Vagina (tissue), 2 donors: ENCODE results near the gene RAMP1. TPM values are rescaled to one million over a fixed set of nuclear protein-coding genes. Genes with fewer than 3 reads are reported as not detected.

Experiments used
- DNase-seq, 2 donors: peaks; one replicate each; pipeline ENCODE4 v3.0.0-alpha.2; 2017; ENCODE audit errors: extremely low spot score in 2 of 2
- H3K27ac ChIP-seq: fragments of 200-600 bp; sonication (generic); one replicate; pipeline ENCODE4 v1.5.1; 2019
- H3K27me3 ChIP-seq: fragments of 200-600 bp; sonication (generic); one replicate; pipeline ENCODE4 v1.5.1; 2019
- H3K36me3 ChIP-seq, 2 donors: fragments of 200-600 bp; sonication (generic); one replicate each; pipeline ENCODE4 v1.5.1; 2017 to 2019
- H3K4me1 ChIP-seq: fragments of 200-600 bp; sonication (generic); one replicate; pipeline ENCODE4 v1.5.1; 2019
- H3K4me3 ChIP-seq, 2 donors: fragments of 200-600 bp; sonication (generic); 1 replicate in 1 of 2; 2 replicates in 1 of 2; pipeline ENCODE4 v1.5.1; 2016 to 2019
- H3K9me3 ChIP-seq: fragments of 200-600 bp; sonication (generic); one replicate; pipeline ENCODE4 v1.5.1; 2019
- POLR2A ChIP-seq, 2 donors: fragments of 450-650 bp; IDR thresholded peaks; one replicate each; pipeline ENCODE4 v1.6.1; 2017; ENCODE audit warnings: antibody characterized with exemption in 2 of 2, mild to moderate bottlenecking in 2 of 2, moderate library complexity in 2 of 2
- POLR2AphosphoS5 ChIP-seq, 2 donors: sonication (generic); formaldehyde crosslinking; IDR thresholded peaks; one replicate each; pipeline ENCODE4 v1.9.0; 2017; ENCODE audit warnings: antibody characterized with exemption in 2 of 2, mild to moderate bottlenecking in 2 of 2, low read depth in 1 of 2; ENCODE audit not compliant: insufficient read depth in 1 of 2
- intact Hi-C: fragments of 100-400 bp; cut with DNase I; formaldehyde crosslinking; loops from one replicate; pipeline ENCODE4 v1.15.1; 2023
- total RNA-seq: library from RNA; depleted of rRNA; stranded (reverse); fragments of >200 nt; gene quantifications from one replicate; pipeline ENCODE4 v1.2.3, GENCODE V29; 2016
- TF ChIP-seq, protein P1 (sequence below), 3 experiments: fragments of 450-650 bp in 2 of 3; fragments of 200-600 bp in 1 of 3; sonication (generic) in 1 of 3; IDR thresholded peaks; one replicate each; pipeline ENCODE4 v1.5.1; 2017 to 2019; ENCODE audit warnings: antibody characterized with exemption in 3 of 3, mild to moderate bottlenecking in 2 of 3, moderate library complexity in 2 of 3

RAMP1 gene
- total RNA-seq, 1 donor from 2014 or later, result 120 TPM

DNA sequence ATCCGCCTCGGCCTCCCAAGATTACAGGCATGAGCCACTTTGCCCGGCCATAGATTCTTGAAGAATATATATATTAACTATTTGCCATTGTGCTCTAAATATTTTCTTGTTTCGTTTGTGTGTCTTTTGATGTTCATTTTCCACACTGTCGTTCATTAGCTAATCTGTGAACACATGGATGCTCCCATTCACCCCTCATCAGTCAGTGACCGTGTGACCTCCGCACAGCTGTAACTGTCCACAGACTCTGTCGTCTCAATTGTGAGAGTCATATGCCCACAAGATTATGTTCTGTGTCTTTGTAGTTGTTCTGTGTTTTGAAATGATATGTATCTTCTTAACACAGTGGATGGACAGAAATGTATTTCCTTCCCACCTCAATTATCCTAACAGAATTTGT is 29.6 kb downstream of the RAMP1 start:
- H3K4me1 ChIP-seq, result peaks cover 60% of the 10 kb centered on the region
- H3K27me3 ChIP-seq, result no peaks in the 10 kb centered on the region
- TF ChIP-seq, protein P1, sequence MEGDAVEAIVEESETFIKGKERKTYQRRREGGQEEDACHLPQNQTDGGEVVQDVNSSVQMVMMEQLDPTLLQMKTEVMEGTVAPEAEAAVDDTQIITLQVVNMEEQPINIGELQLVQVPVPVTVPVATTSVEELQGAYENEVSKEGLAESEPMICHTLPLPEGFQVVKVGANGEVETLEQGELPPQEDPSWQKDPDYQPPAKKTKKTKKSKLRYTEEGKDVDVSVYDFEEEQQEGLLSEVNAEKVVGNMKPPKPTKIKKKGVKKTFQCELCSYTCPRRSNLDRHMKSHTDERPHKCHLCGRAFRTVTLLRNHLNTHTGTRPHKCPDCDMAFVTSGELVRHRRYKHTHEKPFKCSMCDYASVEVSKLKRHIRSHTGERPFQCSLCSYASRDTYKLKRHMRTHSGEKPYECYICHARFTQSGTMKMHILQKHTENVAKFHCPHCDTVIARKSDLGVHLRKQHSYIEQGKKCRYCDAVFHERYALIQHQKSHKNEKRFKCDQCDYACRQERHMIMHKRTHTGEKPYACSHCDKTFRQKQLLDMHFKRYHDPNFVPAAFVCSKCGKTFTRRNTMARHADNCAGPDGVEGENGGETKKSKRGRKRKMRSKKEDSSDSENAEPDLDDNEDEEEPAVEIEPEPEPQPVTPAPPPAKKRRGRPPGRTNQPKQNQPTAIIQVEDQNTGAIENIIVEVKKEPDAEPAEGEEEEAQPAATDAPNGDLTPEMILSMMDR (IDR thresholded peaks at IDR 0.05), result no peak
- TF ChIP-seq POLR2A (IDR thresholded peaks at IDR 0.05) (no peak), POLR2AphosphoS5 (IDR thresholded peaks at IDR 0.05; ENCODE audit: insufficient read depth in 1 of 2, low read depth in 1 of 2) (no peak)
- no peak overlapping the region for H3K4me3 ChIP-seq
- H3K27ac ChIP-seq, result peak overlapping the region; percentile 89
- intact Hi-C loops, result no loop called here
- no peak for DNase-seq
- no peaks in the 10 kb centered on the region for H3K9me3 ChIP-seq
- no peaks in the 10 kb centered on the region for H3K36me3 ChIP-seq

DNA sequence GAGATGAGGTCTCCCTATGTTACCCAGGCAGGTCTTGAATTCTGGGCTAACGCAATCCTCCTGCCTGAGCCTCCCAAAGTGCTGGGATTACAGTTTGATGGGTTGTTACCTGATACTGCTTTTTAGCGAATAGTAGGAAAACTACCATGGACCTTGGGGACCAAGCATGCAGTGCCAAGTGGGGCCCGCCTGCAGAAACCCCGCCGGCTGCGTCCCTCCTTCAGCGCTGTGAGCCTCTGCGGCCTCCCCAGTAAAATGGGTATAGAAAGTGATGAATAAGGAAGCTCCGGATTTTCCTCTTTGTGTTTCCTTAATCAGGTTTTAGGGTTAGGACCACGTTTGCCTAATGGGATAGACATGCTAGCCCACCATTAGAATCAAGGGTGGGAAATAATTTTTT is 30.4 kb downstream of the RAMP1 start:
- Histone ChIP-seq H3K9me3 (no peaks in the 10 kb centered on the region), H3K36me3 (no peaks in the 10 kb centered on the region), H3K4me1 (peaks cover 58% of the 10 kb centered on the region), H3K4me3 (no peak overlapping the region), H3K27ac (peak overlapping the region; percentile 23), H3K27me3 (no peaks in the 10 kb centered on the region)
- DNase-seq, result no peak
- intact Hi-C loops, result no loop called here
- TF ChIP-seq, protein P1 (IDR thresholded peaks at IDR 0.05), result no peak

DNA sequence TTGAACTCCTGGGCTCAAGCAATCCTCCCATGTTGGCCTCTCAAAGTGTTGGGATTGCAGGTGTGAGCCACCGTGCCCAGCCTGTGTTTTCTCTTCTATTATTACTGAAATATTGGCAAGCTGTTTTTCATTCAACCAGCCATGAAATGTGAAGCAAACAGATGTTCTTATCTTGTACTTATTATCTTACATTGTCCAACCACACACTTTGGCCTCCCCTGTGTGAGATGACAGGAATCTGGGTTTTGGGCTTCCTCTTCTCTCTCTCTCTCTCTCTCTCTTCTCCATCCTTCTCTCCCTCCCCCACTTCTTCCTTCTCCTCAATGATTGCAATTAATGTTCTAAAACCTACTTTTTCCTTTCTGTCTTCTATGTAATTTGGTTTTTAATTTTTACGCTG is 33.1 kb downstream of the RAMP1 start:
- H3K4me3 ChIP-seq, result no peak overlapping the region
- no peaks in the 10 kb centered on the region for H3K27me3 ChIP-seq
- no peaks in the 10 kb centered on the region for H3K36me3 ChIP-seq
- H3K4me1 ChIP-seq, result peaks cover 43% of the 10 kb centered on the region
- no peaks in the 10 kb centered on the region for H3K9me3 ChIP-seq
- no peak for TF ChIP-seq POLR2A (IDR thresholded peaks at IDR 0.05)
- TF ChIP-seq, protein P1 (IDR thresholded peaks at IDR 0.05), result no peak
- no peak for TF ChIP-seq POLR2AphosphoS5 (IDR thresholded peaks at IDR 0.05; ENCODE audit: insufficient read depth in 1 of 2, low read depth in 1 of 2)
- DNase-seq, result no peak
- no peak overlapping the region for H3K27ac ChIP-seq
- intact Hi-C loops, result no loop called here

DNA sequence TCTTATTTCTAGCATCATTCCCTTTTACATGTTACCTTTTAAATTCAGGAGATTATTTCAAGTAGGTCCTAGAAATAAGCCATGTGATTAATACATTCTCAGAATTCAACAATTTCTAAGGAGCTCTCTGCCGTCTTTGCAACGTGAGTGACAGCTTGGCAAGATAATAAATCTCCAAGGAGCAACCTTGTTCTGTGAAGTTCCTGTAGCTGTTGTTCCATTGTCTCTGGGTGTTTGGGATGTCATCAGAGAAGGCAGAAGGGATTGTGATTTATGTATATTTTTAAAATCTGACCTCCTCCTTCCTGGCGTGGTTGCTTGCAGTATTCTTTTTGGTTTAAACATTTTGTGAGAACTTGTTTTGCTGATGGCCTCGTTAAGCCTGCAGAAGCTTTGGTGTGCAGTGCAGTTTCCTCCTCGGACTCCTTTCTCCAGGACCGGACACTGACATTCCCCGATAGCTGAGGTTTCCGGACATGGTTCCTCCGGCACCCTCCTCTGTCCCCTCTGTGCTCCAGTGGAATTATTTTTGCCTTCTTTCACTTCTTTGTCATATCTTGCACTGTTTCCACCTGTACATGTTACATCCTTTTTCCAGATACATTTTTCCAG is 33.7 kb downstream of the RAMP1 start:
- Histone ChIP-seq H3K4me1 (peaks cover 42% of the 10 kb centered on the region), H3K27ac (no peak overlapping the region), H3K4me3 (no peak overlapping the region), H3K9me3 (no peaks in the 10 kb centered on the region), H3K27me3 (no peaks in the 10 kb centered on the region), H3K36me3 (no peaks in the 10 kb centered on the region)
- no peak for DNase-seq
- no peak for TF ChIP-seq POLR2AphosphoS5 (IDR thresholded peaks at IDR 0.05; ENCODE audit: insufficient read depth in 1 of 2, low read depth in 1 of 2)
- no peak for TF ChIP-seq POLR2A (IDR thresholded peaks at IDR 0.05)
- TF ChIP-seq, protein P1 (IDR thresholded peaks at IDR 0.05), result no peak
- intact Hi-C loops, result no loop called here

DNA sequence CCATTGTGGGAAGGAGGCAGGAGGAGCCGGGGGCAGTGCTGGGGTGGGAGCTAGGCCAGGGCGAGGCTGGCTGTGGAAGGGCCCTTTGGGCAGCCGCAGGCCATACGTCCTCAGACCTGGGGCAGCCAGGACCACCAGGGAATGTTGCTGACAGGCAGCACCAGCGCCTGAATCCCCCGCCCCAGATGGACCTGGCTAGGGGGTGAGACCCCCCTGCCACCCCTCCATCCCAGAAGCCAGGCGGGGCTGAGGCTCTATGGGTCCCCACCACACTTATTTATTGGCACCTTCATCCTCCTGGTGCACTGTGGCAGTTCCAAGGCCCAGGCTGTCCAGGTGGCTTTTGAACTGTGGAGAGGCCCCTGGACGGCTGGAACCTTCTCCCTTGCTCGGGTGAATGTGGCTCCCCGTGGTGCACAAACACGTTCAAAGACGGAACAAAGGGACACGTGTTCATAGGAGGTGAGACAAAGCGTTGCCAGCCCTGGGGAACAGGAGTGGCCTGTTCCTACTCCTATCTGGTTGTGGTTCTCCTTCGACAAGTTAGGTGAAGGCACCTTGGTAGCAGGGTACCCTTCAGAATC is 35.1 kb downstream of the RAMP1 start:
- TF ChIP-seq POLR2A (IDR thresholded peaks at IDR 0.05) (no peak), POLR2AphosphoS5 (IDR thresholded peaks at IDR 0.05; ENCODE audit: insufficient read depth in 1 of 2, low read depth in 1 of 2) (no peak)
- TF ChIP-seq, protein P1 (IDR thresholded peaks at IDR 0.05), result no peak
- intact Hi-C loops, result no loop called here
- no peak overlapping the region for H3K4me3 ChIP-seq
- H3K36me3 ChIP-seq, result no peaks in the 10 kb centered on the region
- H3K27ac ChIP-seq, result peak overlapping the region; percentile 65
- peaks cover 41% of the 10 kb centered on the region for H3K4me1 ChIP-seq
- no peaks in the 10 kb centered on the region for H3K27me3 ChIP-seq
- DNase-seq, result no peak
- H3K9me3 ChIP-seq, result no peaks in the 10 kb centered on the region
